ENCODE results near the gene TBC1D20.

GRCh38 chr20:389220-389619, 73.1 kb downstream of the TBC1D20 start:
- TF ChIP-seq MAZ (IDR thresholded peaks at IDR 0.05; ENCODE audit: borderline replicate concordance, low read depth, low read length): no peak
- no peak for TF ChIP-seq CTCF (conservative IDR thresholded peaks at IDR 0.05; ENCODE audit: low read depth, low read length)
- TF ChIP-seq RCOR1 (IDR thresholded peaks at IDR 0.05; ENCODE audit: insufficient replicate concordance, low read length): no peak
- TF ChIP-seq USF2 (IDR thresholded peaks at IDR 0.05; ENCODE audit: low read depth, low read length): no peak
- no peak for TF ChIP-seq RAD21 (IDR thresholded peaks at IDR 0.05; ENCODE audit: low read length)
- TF ChIP-seq RFX5 (IDR thresholded peaks at IDR 0.05; ENCODE audit: low read depth, low read length): no peak
- TF ChIP-seq POLR2A (IDR thresholded peaks at IDR 0.05; ENCODE audit: low read depth, low read length): no peak
- TF ChIP-seq SMC3 (IDR thresholded peaks at IDR 0.05; ENCODE audit: low read depth, low read length): no peak
- TF ChIP-seq ELK1 (IDR thresholded peaks at IDR 0.05; ENCODE audit: borderline replicate concordance, low read depth, low read length): no peak
- TF ChIP-seq MXI1 (IDR thresholded peaks at IDR 0.05; ENCODE audit: borderline replicate concordance, low read depth, low read length): no peak
- TF ChIP-seq FOS (IDR thresholded peaks at IDR 0.05; ENCODE audit: low read depth, low read length): no peak
- no peak for TF ChIP-seq CEBPB (IDR thresholded peaks at IDR 0.05; ENCODE audit: low read depth, low read length)
- TF ChIP-seq MAFK (IDR thresholded peaks at IDR 0.05; ENCODE audit: low read depth, low read length): no peak

Data from IMR-90 (cell line).